GM23338 (cell line): ENCODE data around the gene LRRC3. TPM values are rescaled to one million over a fixed set of nuclear protein-coding genes. Genes with fewer than 3 reads are reported as not detected.

ENCODE experiments used
- ATAC-seq: fragments of 200-7000 bp; cut with Tn5 transposase; 3 replicates; pipeline ENCODE4 v1.9.1; 2020
- DNase-seq: peaks from one replicate; pipeline ENCODE4 v3.0.0-alpha.2; 2015; ENCODE audit warnings: low spot score
- H2AFZ ChIP-seq: fragments of 200-600 bp; sonication (generic); 2 replicates; pipeline ENCODE4 v1.8.0; 2016; ENCODE audit warnings: antibody characterized with exemption, mild to moderate bottlenecking, moderate library complexity
- H3F3A ChIP-seq: fragments of 200-600 bp; sonication (generic); replicated peaks from 2 replicates; pipeline ENCODE4 v1.8.0; 2017; ENCODE audit warnings: antibody characterized with exemption, mixed run types, low read depth
- H3K27ac ChIP-seq: fragments of 200-600 bp; sonication (generic); 2 replicates; pipeline ENCODE4 v1.6.1; 2016; ENCODE audit warnings: low read depth
- H3K27me3 ChIP-seq: fragments of 200-600 bp; sonication (generic); 2 replicates; pipeline ENCODE4 v1.8.0; 2016; ENCODE audit warnings: mild to moderate bottlenecking, mixed run types, moderate library complexity; ENCODE audit not compliant: insufficient read depth
- H3K36me3 ChIP-seq: fragments of 200-600 bp; sonication (generic); 2 replicates; pipeline ENCODE4 v1.8.0; 2016; ENCODE audit warnings: mild to moderate bottlenecking; ENCODE audit not compliant: insufficient read depth
- H3K4me1 ChIP-seq: fragments of 200-600 bp; sonication (generic); 2 replicates; pipeline ENCODE4 v1.8.0; 2016; ENCODE audit warnings: mild to moderate bottlenecking, moderate library complexity; ENCODE audit not compliant: insufficient read depth
- H3K4me2 ChIP-seq: fragments of 200-600 bp; sonication (generic); 2 replicates; pipeline ENCODE4 v1.7.1; 2017; ENCODE audit warnings: mixed run types
- H3K4me3 ChIP-seq: fragments of 200-600 bp; sonication (generic); 2 replicates; pipeline ENCODE4 v1.6.1; 2016; ENCODE audit warnings: mixed run types
- H3K79me2 ChIP-seq: fragments of 200-600 bp; sonication (generic); replicated peaks from 2 replicates; pipeline ENCODE4 v1.8.0; 2017; ENCODE audit warnings: mild to moderate bottlenecking; ENCODE audit not compliant: insufficient read depth
- H3K9me2 ChIP-seq: fragments of 200-600 bp; sonication (generic); 2 replicates; pipeline ENCODE4 v1.8.0; 2017; ENCODE audit not compliant: insufficient read depth
- H4K20me1 ChIP-seq: fragments of 200-600 bp; sonication (generic); replicated peaks from 2 replicates; pipeline ENCODE4 v1.8.0; 2017; ENCODE audit warnings: mild to moderate bottlenecking; ENCODE audit not compliant: insufficient read depth
- H3K27ac Mint-ChIP-seq: 2 replicates; pipeline ENCODE4 v1.8.0; 2020; ENCODE audit warnings: inconsistent platforms, mild to moderate bottlenecking, moderate library complexity, mixed read lengths
- H3K27me3 Mint-ChIP-seq: 3 replicates; pipeline ENCODE4 v1.8.0; 2022; ENCODE audit warnings: low read depth, mild to moderate bottlenecking, moderate library complexity, mixed read lengths, inconsistent platforms; ENCODE audit not compliant: insufficient read depth, poor library complexity
- H3K36me3 Mint-ChIP-seq: 3 replicates; pipeline ENCODE4 v1.8.0; 2021; ENCODE audit warnings: low read depth, mild to moderate bottlenecking, inconsistent platforms, moderate library complexity, mixed read lengths
- H3K4me1 Mint-ChIP-seq: 3 replicates; pipeline ENCODE4 v1.8.0; 2020; ENCODE audit warnings: mild to moderate bottlenecking, inconsistent platforms, mixed read lengths
- H3K4me3 Mint-ChIP-seq: 3 replicates; pipeline ENCODE4 v1.8.0; 2021; ENCODE audit warnings: moderate library complexity, mild to moderate bottlenecking, inconsistent platforms, mixed read lengths
- H3K9me3 Mint-ChIP-seq: 3 replicates; pipeline ENCODE4 v1.8.0; 2020; ENCODE audit warnings: moderate library complexity, mild to moderate bottlenecking, inconsistent platforms, mixed read lengths
- CREB1 ChIP-seq: fragments of 250-450 bp; sonication (Bioruptor Pico); IDR thresholded peaks from 2 replicates; pipeline ENCODE4 v1.5.0; 2020; ENCODE audit warnings: low read depth, mild to moderate bottlenecking, moderate library complexity
- EZH2 ChIP-seq: fragments of 200-600 bp; sonication (generic); IDR thresholded peaks from one replicate; pipeline ENCODE4 v1.8.0; 2017; ENCODE audit warnings: antibody characterized with exemption, mild to moderate bottlenecking, low read depth; ENCODE audit not compliant: unreplicated experiment
- EZH2phosphoT487 ChIP-seq: fragments of 200-600 bp; sonication (generic); IDR thresholded peaks from one replicate; pipeline ENCODE4 v1.8.1; 2018; ENCODE audit warnings: antibody characterized with exemption; ENCODE audit not compliant: unreplicated experiment
- JUNB ChIP-seq: IDR thresholded peaks from one replicate; pipeline ENCODE4 v1.6.1; 2016; ENCODE audit warnings: antibody characterized with exemption; ENCODE audit not compliant: unreplicated experiment
- STAT1 ChIP-seq: IDR thresholded peaks from one replicate; pipeline ENCODE4 v1.6.1; 2016; ENCODE audit warnings: antibody characterized with exemption; ENCODE audit not compliant: unreplicated experiment
- ZNF114 ChIP-seq: fragments of 250-450 bp; sonication (Bioruptor Pico); IDR thresholded peaks from 2 replicates; pipeline ENCODE4 v1.5.0; 2020; ENCODE audit warnings: mild to moderate bottlenecking, moderate library complexity
- polyA plus RNA-seq: library from polyadenylated mRNA; unstranded; fragments of >200 nt; fragmentation: Nextera tagmentation; extraction: Ambion mirVana; gene quantifications from 2 replicates; pipeline ENCODE4 v1.2.1, GENCODE V29; 2016
- total RNA-seq: library from RNA; depleted of rRNA; stranded (reverse); fragments of >200 nt; shearing (Covaris generic); gene quantifications from 2 replicates; pipeline ENCODE4 v1.2.3, GENCODE V29; 2014
- TF ChIP-seq, protein P1 (sequence below): IDR thresholded peaks from 2 replicates; pipeline ENCODE4 v1.6.1; 2016; ENCODE audit warnings: antibody characterized with exemption
- TF ChIP-seq, protein P2 (sequence below): fragments of 250-450 bp; sonication (Bioruptor Pico); IDR thresholded peaks from 2 replicates; pipeline ENCODE4 v1.5.0; 2020; ENCODE audit warnings: mild to moderate bottlenecking, moderate library complexity
- TF ChIP-seq, protein P3 (sequence below): IDR thresholded peaks from one replicate; pipeline ENCODE4 v1.6.1; 2018; ENCODE audit warnings: antibody characterized with exemption; ENCODE audit not compliant: unreplicated experiment

The LRRC3 gene
- total and polyA plus RNA-seq, 2 experiments from 2014 or later, result 0.95 to 6.8 TPM

DNA sequence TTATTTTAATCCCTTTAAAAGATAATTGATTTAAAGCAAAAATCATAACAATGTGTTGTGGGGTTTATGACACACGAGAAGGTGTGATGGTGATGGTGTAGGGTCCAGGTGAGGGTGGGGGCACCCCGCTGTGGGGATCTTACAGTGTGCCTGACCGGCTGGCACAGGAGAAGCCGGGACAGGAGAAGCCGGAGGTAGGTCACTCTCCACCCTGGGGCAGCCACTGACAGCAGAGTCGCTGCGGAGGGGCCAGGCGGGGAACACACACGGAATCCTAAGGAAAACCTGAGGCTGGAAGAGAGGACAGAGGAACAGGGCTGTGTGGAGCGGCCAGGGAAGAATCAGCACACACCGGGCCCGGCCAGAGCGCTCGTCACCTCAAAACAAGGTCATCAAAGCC lies 4.3 kb upstream of the LRRC3 start:
- no peaks in the 10 kb centered on the region for H3K9me2 ChIP-seq
- Mint-ChIP-seq H3K27ac (no peak overlapping the region), H3K36me3 (no peaks in the 10 kb centered on the region), H3K4me1 (peaks cover 6% of the 10 kb centered on the region; the same call in 1 of the 3 replicates), H3K4me3 (no peak overlapping the region), H3K9me3 (no peaks in the 10 kb centered on the region), H3K27me3 (peaks cover 13% of the 10 kb centered on the region)
- DNase-seq (no peak), ATAC-seq (no peak)
- H3K4me1 ChIP-seq, result no peaks in the 10 kb centered on the region
- H3K79me2 ChIP-seq, result no peaks in the 10 kb centered on the region
- H3K27ac ChIP-seq, result no peak overlapping the region
- H3K27me3 ChIP-seq, result no peaks in the 10 kb centered on the region
- no peaks in the 10 kb centered on the region for H4K20me1 ChIP-seq
- H3F3A ChIP-seq, result no peaks in the 10 kb centered on the region
- no peaks in the 10 kb centered on the region for H3K36me3 ChIP-seq
- no peak overlapping the region for H3K4me3 ChIP-seq
- TF ChIP-seq STAT1, result no peak
- no peak for TF ChIP-seq JUNB
- TF ChIP-seq EZH2phosphoT487, result no peak
- TF ChIP-seq EZH2, result no peak
- no peak for TF ChIP-seq ZNF114 (CRISPR knock-in tag)
- TF ChIP-seq, protein P1, sequence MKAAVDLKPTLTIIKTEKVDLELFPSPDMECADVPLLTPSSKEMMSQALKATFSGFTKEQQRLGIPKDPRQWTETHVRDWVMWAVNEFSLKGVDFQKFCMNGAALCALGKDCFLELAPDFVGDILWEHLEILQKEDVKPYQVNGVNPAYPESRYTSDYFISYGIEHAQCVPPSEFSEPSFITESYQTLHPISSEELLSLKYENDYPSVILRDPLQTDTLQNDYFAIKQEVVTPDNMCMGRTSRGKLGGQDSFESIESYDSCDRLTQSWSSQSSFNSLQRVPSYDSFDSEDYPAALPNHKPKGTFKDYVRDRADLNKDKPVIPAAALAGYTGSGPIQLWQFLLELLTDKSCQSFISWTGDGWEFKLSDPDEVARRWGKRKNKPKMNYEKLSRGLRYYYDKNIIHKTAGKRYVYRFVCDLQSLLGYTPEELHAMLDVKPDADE, result no peak
- TF ChIP-seq CREB1 (CRISPR knock-in tag), result no peak
- TF ChIP-seq, protein P2, sequence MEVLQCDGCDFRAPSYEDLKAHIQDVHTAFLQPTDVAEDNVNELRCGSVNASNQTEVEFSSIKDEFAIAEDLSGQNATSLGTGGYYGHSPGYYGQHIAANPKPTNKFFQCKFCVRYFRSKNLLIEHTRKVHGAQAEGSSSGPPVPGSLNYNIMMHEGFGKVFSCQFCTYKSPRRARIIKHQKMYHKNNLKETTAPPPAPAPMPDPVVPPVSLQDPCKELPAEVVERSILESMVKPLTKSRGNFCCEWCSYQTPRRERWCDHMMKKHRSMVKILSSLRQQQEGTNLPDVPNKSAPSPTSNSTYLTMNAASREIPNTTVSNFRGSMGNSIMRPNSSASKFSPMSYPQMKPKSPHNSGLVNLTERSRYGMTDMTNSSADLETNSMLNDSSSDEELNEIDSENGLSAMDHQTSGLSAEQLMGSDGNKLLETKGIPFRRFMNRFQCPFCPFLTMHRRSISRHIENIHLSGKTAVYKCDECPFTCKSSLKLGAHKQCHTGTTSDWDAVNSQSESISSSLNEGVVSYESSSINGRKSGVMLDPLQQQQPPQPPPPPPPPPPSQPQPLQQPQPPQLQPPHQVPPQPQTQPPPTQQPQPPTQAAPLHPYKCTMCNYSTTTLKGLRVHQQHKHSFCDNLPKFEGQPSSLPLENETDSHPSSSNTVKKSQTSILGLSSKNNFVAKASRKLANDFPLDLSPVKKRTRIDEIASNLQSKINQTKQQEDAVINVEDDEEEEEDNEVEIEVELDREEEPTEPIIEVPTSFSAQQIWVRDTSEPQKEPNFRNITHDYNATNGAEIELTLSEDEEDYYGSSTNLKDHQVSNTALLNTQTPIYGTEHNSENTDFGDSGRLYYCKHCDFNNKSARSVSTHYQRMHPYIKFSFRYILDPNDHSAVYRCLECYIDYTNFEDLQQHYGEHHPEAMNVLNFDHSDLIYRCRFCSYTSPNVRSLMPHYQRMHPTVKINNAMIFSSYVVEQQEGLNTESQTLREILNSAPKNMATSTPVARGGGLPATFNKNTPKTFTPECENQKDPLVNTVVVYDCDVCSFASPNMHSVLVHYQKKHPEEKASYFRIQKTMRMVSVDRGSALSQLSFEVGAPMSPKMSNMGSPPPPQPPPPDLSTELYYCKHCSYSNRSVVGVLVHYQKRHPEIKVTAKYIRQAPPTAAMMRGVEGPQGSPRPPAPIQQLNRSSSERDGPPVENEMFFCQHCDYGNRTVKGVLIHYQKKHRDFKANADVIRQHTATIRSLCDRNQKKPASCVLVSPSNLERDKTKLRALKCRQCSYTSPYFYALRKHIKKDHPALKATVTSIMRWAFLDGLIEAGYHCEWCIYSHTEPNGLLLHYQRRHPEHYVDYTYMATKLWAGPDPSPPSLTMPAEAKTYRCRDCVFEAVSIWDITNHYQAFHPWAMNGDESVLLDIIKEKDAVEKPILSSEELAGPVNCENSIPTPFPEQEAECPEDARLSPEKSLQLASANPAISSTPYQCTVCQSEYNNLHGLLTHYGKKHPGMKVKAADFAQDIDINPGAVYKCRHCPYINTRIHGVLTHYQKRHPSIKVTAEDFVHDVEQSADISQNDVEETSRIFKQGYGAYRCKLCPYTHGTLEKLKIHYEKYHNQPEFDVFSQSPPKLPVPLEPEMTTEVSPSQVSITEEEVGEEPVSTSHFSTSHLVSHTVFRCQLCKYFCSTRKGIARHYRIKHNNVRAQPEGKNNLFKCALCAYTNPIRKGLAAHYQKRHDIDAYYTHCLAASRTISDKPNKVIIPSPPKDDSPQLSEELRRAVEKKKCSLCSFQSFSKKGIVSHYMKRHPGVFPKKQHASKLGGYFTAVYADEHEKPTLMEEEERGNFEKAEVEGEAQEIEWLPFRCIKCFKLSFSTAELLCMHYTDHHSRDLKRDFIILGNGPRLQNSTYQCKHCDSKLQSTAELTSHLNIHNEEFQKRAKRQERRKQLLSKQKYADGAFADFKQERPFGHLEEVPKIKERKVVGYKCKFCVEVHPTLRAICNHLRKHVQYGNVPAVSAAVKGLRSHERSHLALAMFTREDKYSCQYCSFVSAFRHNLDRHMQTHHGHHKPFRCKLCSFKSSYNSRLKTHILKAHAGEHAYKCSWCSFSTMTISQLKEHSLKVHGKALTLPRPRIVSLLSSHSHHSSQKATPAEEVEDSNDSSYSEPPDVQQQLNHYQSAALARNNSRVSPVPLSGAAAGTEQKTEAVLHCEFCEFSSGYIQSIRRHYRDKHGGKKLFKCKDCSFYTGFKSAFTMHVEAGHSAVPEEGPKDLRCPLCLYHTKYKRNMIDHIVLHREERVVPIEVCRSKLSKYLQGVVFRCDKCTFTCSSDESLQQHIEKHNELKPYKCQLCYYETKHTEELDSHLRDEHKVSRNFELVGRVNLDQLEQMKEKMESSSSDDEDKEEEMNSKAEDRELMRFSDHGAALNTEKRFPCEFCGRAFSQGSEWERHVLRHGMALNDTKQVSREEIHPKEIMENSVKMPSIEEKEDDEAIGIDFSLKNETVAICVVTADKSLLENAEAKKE (CRISPR knock-in tag), result no peak
- TF ChIP-seq, protein P3, sequence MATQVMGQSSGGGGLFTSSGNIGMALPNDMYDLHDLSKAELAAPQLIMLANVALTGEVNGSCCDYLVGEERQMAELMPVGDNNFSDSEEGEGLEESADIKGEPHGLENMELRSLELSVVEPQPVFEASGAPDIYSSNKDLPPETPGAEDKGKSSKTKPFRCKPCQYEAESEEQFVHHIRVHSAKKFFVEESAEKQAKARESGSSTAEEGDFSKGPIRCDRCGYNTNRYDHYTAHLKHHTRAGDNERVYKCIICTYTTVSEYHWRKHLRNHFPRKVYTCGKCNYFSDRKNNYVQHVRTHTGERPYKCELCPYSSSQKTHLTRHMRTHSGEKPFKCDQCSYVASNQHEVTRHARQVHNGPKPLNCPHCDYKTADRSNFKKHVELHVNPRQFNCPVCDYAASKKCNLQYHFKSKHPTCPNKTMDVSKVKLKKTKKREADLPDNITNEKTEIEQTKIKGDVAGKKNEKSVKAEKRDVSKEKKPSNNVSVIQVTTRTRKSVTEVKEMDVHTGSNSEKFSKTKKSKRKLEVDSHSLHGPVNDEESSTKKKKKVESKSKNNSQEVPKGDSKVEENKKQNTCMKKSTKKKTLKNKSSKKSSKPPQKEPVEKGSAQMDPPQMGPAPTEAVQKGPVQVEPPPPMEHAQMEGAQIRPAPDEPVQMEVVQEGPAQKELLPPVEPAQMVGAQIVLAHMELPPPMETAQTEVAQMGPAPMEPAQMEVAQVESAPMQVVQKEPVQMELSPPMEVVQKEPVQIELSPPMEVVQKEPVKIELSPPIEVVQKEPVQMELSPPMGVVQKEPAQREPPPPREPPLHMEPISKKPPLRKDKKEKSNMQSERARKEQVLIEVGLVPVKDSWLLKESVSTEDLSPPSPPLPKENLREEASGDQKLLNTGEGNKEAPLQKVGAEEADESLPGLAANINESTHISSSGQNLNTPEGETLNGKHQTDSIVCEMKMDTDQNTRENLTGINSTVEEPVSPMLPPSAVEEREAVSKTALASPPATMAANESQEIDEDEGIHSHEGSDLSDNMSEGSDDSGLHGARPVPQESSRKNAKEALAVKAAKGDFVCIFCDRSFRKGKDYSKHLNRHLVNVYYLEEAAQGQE, result no peak
- H3K4me2 ChIP-seq, result no peak overlapping the region
- H2AFZ ChIP-seq, result no peak overlapping the region
